ENCODE measurements around the gene NF1. TPM values are rescaled to one million over a fixed set of nuclear protein-coding genes. Genes with fewer than 3 reads are reported as not detected.

Gene NF1
- total RNA-seq, 3 donors from 2014 or later, result 61.6 to 129 (median 97.7) TPM

DNA sequence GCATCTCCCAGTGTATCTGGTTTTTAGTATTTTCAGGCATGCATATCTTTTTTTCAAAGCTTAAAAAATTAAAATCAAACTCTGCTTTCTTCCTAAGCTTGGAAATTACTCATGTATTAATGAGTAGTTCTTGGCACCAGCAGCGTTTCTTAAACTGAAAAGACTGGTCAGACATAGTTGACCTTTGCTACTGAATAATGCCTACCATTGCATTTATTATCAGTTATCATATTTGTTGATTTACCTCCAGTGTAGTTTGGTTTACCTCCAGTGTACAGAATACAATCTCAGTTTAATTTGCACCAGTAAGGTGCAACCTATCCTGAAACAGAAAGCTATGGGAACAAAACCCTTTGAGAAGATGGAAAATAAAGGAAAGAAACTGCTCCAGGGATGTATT is 261.2 kb downstream of the NF1 start:
- no peak for TF ChIP-seq POLR2AphosphoS5 (IDR thresholded peaks at IDR 0.05)
- no peak for TF ChIP-seq POLR2A (IDR thresholded peaks at IDR 0.05)
- TF ChIP-seq, protein P1, sequence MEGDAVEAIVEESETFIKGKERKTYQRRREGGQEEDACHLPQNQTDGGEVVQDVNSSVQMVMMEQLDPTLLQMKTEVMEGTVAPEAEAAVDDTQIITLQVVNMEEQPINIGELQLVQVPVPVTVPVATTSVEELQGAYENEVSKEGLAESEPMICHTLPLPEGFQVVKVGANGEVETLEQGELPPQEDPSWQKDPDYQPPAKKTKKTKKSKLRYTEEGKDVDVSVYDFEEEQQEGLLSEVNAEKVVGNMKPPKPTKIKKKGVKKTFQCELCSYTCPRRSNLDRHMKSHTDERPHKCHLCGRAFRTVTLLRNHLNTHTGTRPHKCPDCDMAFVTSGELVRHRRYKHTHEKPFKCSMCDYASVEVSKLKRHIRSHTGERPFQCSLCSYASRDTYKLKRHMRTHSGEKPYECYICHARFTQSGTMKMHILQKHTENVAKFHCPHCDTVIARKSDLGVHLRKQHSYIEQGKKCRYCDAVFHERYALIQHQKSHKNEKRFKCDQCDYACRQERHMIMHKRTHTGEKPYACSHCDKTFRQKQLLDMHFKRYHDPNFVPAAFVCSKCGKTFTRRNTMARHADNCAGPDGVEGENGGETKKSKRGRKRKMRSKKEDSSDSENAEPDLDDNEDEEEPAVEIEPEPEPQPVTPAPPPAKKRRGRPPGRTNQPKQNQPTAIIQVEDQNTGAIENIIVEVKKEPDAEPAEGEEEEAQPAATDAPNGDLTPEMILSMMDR (IDR thresholded peaks at IDR 0.05), result no peak
- Histone ChIP-seq H3K27me3 (no peaks in the 10 kb centered on the region), H3K4me1 (no peaks in the 10 kb centered on the region), H3K9me3 (no peaks in the 10 kb centered on the region), H3K36me3 (peaks cover 5% of the 10 kb centered on the region), H3K27ac (no peak overlapping the region), H3K4me3 (no peak overlapping the region)
- DNase-seq (ENCODE audit: low spot score in 2 of 2), result no peak
- intact Hi-C loops (cut with DNase I; ENCODE audit: low total_unique reads), result no loop called here

DNA sequence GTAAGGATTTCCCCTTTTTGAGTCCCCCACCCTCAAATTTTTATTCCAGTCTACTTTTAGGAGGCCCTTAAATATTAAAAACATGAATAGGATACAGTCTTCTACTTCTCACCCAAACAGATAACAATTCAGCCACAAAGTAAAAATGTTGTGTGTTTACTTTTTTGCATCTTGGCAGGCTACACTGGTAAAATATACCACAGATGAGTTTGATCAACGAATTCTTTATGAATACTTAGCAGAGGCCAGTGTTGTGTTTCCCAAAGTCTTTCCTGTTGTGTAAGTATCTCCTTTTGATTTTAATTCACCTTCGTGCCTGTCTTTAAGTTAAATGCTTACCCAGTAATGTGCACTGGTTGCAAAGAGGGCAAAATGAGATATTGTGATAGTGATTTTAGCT is 262.3 kb downstream of the NF1 start:
- Histone ChIP-seq H3K9me3 (no peaks in the 10 kb centered on the region), H3K27me3 (no peaks in the 10 kb centered on the region), H3K36me3 (peaks cover 5% of the 10 kb centered on the region), H3K4me1 (no peaks in the 10 kb centered on the region), H3K27ac (no peak overlapping the region), H3K4me3 (no peak overlapping the region)
- TF ChIP-seq POLR2A (IDR thresholded peaks at IDR 0.05) (no peak), POLR2AphosphoS5 (IDR thresholded peaks at IDR 0.05) (no peak)
- TF ChIP-seq, protein P1 (IDR thresholded peaks at IDR 0.05), result no peak
- DNase-seq (ENCODE audit: low spot score in 2 of 2), result no peak
- intact Hi-C loops (cut with DNase I; ENCODE audit: low total_unique reads), result no loop called here

DNA sequence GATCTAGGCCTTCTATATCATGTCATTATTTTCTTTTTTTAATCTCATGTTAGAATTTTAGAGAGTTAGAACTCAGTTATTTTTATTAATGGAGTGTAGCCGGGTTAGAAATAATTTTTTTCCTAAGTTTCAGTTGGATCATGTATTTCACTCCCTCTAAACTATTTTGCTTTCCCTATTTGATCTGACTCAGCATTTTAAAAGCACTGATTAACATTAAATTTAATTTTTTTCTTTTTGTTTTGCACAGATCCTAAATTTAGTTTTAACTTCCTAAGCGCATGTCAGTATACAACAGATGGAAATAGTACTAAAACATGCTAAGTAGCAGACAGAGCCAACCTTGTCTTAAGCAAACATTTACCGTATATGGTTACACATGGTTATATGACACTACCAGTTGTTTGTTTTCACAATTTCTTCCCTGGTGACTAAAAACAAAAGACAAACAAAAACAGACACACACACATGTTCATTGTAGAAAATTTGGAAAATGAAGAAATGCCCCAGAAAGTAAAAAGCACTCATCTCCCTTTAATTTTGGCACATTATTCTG is 263.1 kb downstream of the NF1 start:
- Histone ChIP-seq H3K9me3 (no peaks in the 10 kb centered on the region), H3K4me1 (no peaks in the 10 kb centered on the region), H3K27ac (no peak overlapping the region), H3K36me3 (peaks cover 5% of the 10 kb centered on the region), H3K27me3 (no peaks in the 10 kb centered on the region), H3K4me3 (no peak overlapping the region)
- intact Hi-C loops (cut with DNase I; ENCODE audit: low total_unique reads), result no loop called here
- TF ChIP-seq, protein P1 (IDR thresholded peaks at IDR 0.05), result no peak
- TF ChIP-seq POLR2A (IDR thresholded peaks at IDR 0.05), result no peak
- no peak for TF ChIP-seq POLR2AphosphoS5 (IDR thresholded peaks at IDR 0.05)
- no peak for DNase-seq (ENCODE audit: low spot score in 2 of 2)

DNA sequence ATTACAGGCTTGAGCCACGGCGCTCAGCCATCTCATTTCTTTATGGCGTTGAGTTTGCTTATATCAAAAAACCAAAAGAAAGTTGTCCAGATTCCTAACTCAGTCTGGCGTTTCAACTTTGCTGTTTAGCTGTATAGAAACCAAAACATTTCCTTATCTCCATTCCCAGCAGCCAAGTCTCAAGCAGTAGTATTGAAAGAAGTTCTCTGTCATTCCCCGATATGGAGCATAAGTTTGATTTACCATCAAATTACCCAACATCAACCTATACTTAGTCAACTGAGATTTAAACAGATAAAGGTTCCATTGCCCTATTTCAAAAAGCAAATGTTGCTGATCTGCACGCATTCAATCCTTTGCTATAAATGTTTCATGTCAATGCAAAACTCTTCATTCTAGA is 269.2 kb downstream of the NF1 start:
- intact Hi-C loops (cut with DNase I; ENCODE audit: low total_unique reads), result no loop called here
- no peak overlapping the region for H3K4me3 ChIP-seq
- H3K9me3 ChIP-seq, result no peaks in the 10 kb centered on the region
- no peak overlapping the region for H3K27ac ChIP-seq
- no peaks in the 10 kb centered on the region for H3K27me3 ChIP-seq
- no peaks in the 10 kb centered on the region for H3K4me1 ChIP-seq
- TF ChIP-seq POLR2A (IDR thresholded peaks at IDR 0.05) (no peak), POLR2AphosphoS5 (IDR thresholded peaks at IDR 0.05) (no peak)
- TF ChIP-seq, protein P1 (IDR thresholded peaks at IDR 0.05), result no peak
- no peaks in the 10 kb centered on the region for H3K36me3 ChIP-seq
- no peak for DNase-seq (ENCODE audit: low spot score in 2 of 2)

DNA sequence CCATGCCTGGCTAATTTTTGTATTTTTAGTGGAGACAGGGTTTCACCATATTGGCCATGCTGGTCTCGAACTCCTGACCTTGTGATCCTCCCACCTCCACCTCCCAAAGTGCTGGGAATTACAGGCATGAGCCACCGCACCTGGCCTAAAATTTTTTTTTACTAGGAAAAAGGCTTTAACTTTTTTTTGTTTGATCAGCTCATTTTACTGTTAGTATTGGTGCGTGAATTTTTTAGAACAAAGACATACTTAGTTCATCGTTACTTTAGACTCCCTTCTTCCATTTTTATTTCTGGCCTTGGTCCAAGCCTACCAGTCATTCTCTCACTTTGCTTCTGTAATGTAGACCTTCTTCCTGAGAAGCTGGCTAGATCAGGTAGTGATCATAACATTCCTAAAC is 271.3 kb downstream of the NF1 start:
- Histone ChIP-seq H3K36me3 (no peaks in the 10 kb centered on the region), H3K4me1 (no peaks in the 10 kb centered on the region), H3K4me3 (no peak overlapping the region), H3K27ac (no peak overlapping the region), H3K9me3 (no peaks in the 10 kb centered on the region), H3K27me3 (no peaks in the 10 kb centered on the region)
- intact Hi-C loops (cut with DNase I; ENCODE audit: low total_unique reads), result no loop called here
- no peak for DNase-seq (ENCODE audit: low spot score in 2 of 2)
- TF ChIP-seq POLR2AphosphoS5 (IDR thresholded peaks at IDR 0.05), result no peak
- TF ChIP-seq, protein P1 (IDR thresholded peaks at IDR 0.05), result no peak
- no peak for TF ChIP-seq POLR2A (IDR thresholded peaks at IDR 0.05)
